SK-N-SH (cell line): Measurements from ENCODE around the gene PLEKHM2. TPM values are rescaled to one million over a fixed set of nuclear protein-coding genes. Genes with fewer than 3 reads are reported as not detected.

Experiments used
- CTCF ChIA-PET: fragments of 300-600, 350-600 bp; formaldehyde crosslinking; extraction: SDS; loops from one replicate; lab custom pipeline; 2021; lab: Yijun Ruan, JAX
- POLR2A ChIA-PET: fragments of 350-600 bp; sonication (Branson Sonifier 250); formaldehyde crosslinking; extraction: SDS; loops from one replicate; lab custom pipeline; 2020; ENCODE audit warnings: antibody characterized with exemption, inconsistent platforms; lab: Yijun Ruan, JAX
- DNase-seq: peaks from one replicate; pipeline ENCODE4 v3.0.0; 2012
- H2AFZ ChIP-seq: fragments of 200-600 bp; sonication (generic); 2 replicates; pipeline ENCODE4 v1.8.1; 2016; ENCODE audit warnings: antibody characterized with exemption, mild to moderate bottlenecking, low read depth
- H3F3A ChIP-seq: fragments of 200-600 bp; sonication (generic); replicated peaks from 2 replicates; pipeline ENCODE3; 2016; ENCODE audit warnings: antibody characterized with exemption, mild to moderate bottlenecking; ENCODE audit not compliant: insufficient read depth
- H3K27ac ChIP-seq, 2 experiments: fragments of 200-500 bp in 1 of 2; fragments of 200-600 bp in 1 of 2; sonication (Bioruptor generic) in 1 of 2; sonication (generic), shearing (Covaris generic) in 1 of 2; 2 replicates each; pipeline versions ENCODE4 v1.5.1 to v1.6.1; 2014 to 2016; ENCODE audit warnings: low read depth in 2 of 2, inconsistent platforms in 1 of 2, low read length in 1 of 2, mild to moderate bottlenecking in 1 of 2, mixed read lengths in 1 of 2
- H3K27me3 ChIP-seq: fragments of 200-600 bp; sonication (generic), shearing (Covaris generic); 2 replicates; pipeline ENCODE4 v1.6.1; 2016; ENCODE audit warnings: mixed run types; ENCODE audit not compliant: insufficient read depth
- H3K36me3 ChIP-seq, 2 experiments: fragments of 200-500 bp in 1 of 2; fragments of 200-600 bp in 1 of 2; sonication (Bioruptor generic) in 1 of 2; sonication (generic) in 1 of 2; replicated peaks in 1 of 2; 2 replicates each; pipeline versions ENCODE3 to v1.5.1; 2014 to 2016; ENCODE audit warnings: low read length in 1 of 2, mild to moderate bottlenecking in 1 of 2; ENCODE audit not compliant: insufficient read depth in 2 of 2, control insufficient read depth in 1 of 2
- H3K4me1 ChIP-seq, 2 experiments: fragments of 200-500 bp in 1 of 2; fragments of 200-600 bp in 1 of 2; sonication (Bioruptor generic) in 1 of 2; sonication (generic), shearing (Covaris generic) in 1 of 2; 2 replicates each; pipeline versions ENCODE4 v1.5.1 to v1.6.1; 2014 to 2016; ENCODE audit warnings: low read depth in 1 of 2, low read length in 1 of 2, mixed run types in 1 of 2; ENCODE audit not compliant: insufficient read depth in 2 of 2, control insufficient read depth in 1 of 2
- H3K4me2 ChIP-seq: fragments of 200-600 bp; sonication (generic), shearing (Covaris generic); 2 replicates; pipeline ENCODE4 v1.6.1; 2017; ENCODE audit warnings: mixed run types
- H3K4me3 ChIP-seq, 2 experiments: fragments of 200-500 bp in 1 of 2; fragments of 200-600 bp in 1 of 2; sonication (Bioruptor generic) in 1 of 2; sonication (generic), shearing (Covaris generic) in 1 of 2; 2 replicates each; pipeline versions ENCODE4 v1.5.1 to v1.8.1; 2014 to 2016; ENCODE audit warnings: low read depth in 2 of 2, inconsistent platforms in 1 of 2, low read length in 1 of 2, mild to moderate bottlenecking in 1 of 2, mixed read lengths in 1 of 2, moderate library complexity in 1 of 2
- H3K79me2 ChIP-seq: fragments of 200-600 bp; sonication (generic); 2 replicates; pipeline ENCODE4 v1.8.1; 2017; ENCODE audit warnings: mild to moderate bottlenecking; ENCODE audit not compliant: insufficient read depth
- H3K9ac ChIP-seq: fragments of 200-600 bp; sonication (generic); 2 replicates; pipeline ENCODE4 v1.6.1; 2017; ENCODE audit warnings: mixed run types
- H3K9me2 ChIP-seq: fragments of 200-600 bp; sonication (generic); 2 replicates; pipeline ENCODE4 v1.6.1; 2017; ENCODE audit warnings: mixed run types
- H3K9me3 ChIP-seq: fragments of 200-600 bp; sonication (generic); 2 replicates; pipeline ENCODE4 v1.6.1; 2017; ENCODE audit warnings: mixed run types, mild to moderate bottlenecking, moderate library complexity
- H4K20me1 ChIP-seq: fragments of 200-600 bp; sonication (generic); 2 replicates; pipeline ENCODE4 v1.6.1; 2017; ENCODE audit warnings: mild to moderate bottlenecking, mixed run types; ENCODE audit not compliant: insufficient read depth
- CHD2 ChIP-seq: fragments of 150-350 bp; IDR thresholded peaks from 2 replicates; pipeline ENCODE4 v1.6.1; 2018; ENCODE audit warnings: low read length; ENCODE audit not compliant: partially characterized antibody
- EP300 ChIP-seq, 2 experiments: IDR thresholded peaks; 2 replicates each; pipeline versions ENCODE4 v1.4.0 to v1.6.1; 2012; ENCODE audit warnings: borderline replicate concordance in 1 of 2, low read depth in 1 of 2, low read length in 1 of 2
- EZH2phosphoT487 ChIP-seq: fragments of 200-600 bp; sonication (generic); IDR thresholded peaks from 2 replicates; pipeline ENCODE4 v1.6.1; 2017; ENCODE audit warnings: low read depth, mixed run types, mild to moderate bottlenecking, antibody characterized with exemption, moderate library complexity, borderline replicate concordance
- FOXM1 ChIP-seq: IDR thresholded peaks from 2 replicates; pipeline ENCODE4 v1.4.0; 2012; ENCODE audit warnings: low read depth, mild to moderate bottlenecking
- GATA2 ChIP-seq: sonication (generic); formaldehyde crosslinking; IDR thresholded peaks from 2 replicates; pipeline ENCODE4 v1.5.0; 2020; ENCODE audit warnings: mild to moderate bottlenecking, missing genetic modification reagents
- MXI1 ChIP-seq: IDR thresholded peaks from 2 replicates; pipeline ENCODE4 v1.6.1; 2012; ENCODE audit warnings: mild to moderate bottlenecking, low read depth, low read length, improper control_type of control experiment
- POLR2AphosphoS5 ChIP-seq: IDR thresholded peaks from 2 replicates; pipeline ENCODE4 v1.6.1; 2012; ENCODE audit warnings: low read depth, low read length
- RAD21 ChIP-seq: IDR thresholded peaks from 2 replicates; pipeline ENCODE4 v1.6.1; 2012; ENCODE audit warnings: mild to moderate bottlenecking, low read length
- RCOR1 ChIP-seq: fragments of 150-350 bp; IDR thresholded peaks from 2 replicates; pipeline ENCODE4 v1.6.1; 2017; ENCODE audit warnings: antibody characterized with exemption, low read length
- SMC3 ChIP-seq: IDR thresholded peaks from 2 replicates; pipeline ENCODE4 v1.6.1; 2012; ENCODE audit warnings: low read depth, low read length, improper control_type of control experiment
- WGBS: methylation state at CpG from one replicate; pipeline ENCODE4 v1.1.6; 2017; ENCODE audit warnings: low lambda C conversion rate; 5-methylcytosine and 5-hydroxymethylcytosine counted together
- polyA plus RNA-seq, 3 experiments: library from polyadenylated mRNA; depleted of rRNA; stranded (reverse); fragments of >200 nt; gene quantifications; 2 replicates each; pipeline ENCODE4 v1.2.3, GENCODE V29; 2012
- TF ChIP-seq, protein P1 (sequence below): IDR thresholded peaks from 2 replicates; pipeline ENCODE4 v1.4.0; 2012; ENCODE audit warnings: low read depth, borderline replicate concordance
- TF ChIP-seq, protein P2 (sequence below): fragments of 200-600 bp; sonication (generic); IDR thresholded peaks from 2 replicates; pipeline ENCODE4 v1.6.1; 2017; ENCODE audit warnings: antibody characterized with exemption, mild to moderate bottlenecking, moderate library complexity
- TF ChIP-seq, protein P3 (sequence below): IDR thresholded peaks from 2 replicates; pipeline ENCODE4 v1.4.0; 2012; ENCODE audit warnings: low read depth

PLEKHM2 gene
- polyA plus RNA-seq, 1 of the 3 experiments (the other 2 are of a cell fraction) = 38.9 TPM

DNA sequence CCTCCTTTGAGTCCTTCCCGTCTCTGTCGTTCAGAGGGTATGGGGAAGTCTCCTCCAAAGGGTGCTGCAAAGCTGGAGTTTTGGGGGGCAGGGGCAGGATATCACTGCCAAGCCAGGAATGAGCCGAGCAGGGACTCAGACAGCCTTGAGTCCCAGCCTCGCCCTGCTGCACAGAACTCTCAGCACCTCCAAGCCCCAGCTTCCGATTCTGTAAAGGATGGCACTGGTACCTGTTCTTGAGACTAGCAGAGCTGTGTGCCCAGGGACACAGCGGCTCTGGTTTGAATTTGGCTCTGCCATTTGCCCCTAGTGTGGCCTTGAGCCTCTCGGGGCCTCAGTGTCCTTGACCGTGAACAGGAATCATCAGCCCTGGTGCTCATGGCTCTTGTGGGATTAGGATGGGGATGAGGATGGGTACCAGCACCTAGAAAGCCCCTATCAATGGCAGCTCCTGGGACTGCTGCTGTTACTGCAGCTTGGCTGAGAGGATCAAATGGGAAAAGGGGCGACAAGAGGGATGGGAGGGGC is 73.0 kb downstream of the PLEKHM2 start (continued):
- TF ChIP-seq, protein P1, sequence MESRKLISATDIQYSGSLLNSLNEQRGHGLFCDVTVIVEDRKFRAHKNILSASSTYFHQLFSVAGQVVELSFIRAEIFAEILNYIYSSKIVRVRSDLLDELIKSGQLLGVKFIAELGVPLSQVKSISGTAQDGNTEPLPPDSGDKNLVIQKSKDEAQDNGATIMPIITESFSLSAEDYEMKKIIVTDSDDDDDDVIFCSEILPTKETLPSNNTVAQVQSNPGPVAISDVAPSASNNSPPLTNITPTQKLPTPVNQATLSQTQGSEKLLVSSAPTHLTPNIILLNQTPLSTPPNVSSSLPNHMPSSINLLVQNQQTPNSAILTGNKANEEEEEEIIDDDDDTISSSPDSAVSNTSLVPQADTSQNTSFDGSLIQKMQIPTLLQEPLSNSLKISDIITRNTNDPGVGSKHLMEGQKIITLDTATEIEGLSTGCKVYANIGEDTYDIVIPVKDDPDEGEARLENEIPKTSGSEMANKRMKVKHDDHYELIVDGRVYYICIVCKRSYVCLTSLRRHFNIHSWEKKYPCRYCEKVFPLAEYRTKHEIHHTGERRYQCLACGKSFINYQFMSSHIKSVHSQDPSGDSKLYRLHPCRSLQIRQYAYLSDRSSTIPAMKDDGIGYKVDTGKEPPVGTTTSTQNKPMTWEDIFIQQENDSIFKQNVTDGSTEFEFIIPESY = no peak
- TF ChIP-seq SMC3 = no peak
- no peak for TF ChIP-seq FOXM1
- TF ChIP-seq POLR2AphosphoS5 = no peak

DNA sequence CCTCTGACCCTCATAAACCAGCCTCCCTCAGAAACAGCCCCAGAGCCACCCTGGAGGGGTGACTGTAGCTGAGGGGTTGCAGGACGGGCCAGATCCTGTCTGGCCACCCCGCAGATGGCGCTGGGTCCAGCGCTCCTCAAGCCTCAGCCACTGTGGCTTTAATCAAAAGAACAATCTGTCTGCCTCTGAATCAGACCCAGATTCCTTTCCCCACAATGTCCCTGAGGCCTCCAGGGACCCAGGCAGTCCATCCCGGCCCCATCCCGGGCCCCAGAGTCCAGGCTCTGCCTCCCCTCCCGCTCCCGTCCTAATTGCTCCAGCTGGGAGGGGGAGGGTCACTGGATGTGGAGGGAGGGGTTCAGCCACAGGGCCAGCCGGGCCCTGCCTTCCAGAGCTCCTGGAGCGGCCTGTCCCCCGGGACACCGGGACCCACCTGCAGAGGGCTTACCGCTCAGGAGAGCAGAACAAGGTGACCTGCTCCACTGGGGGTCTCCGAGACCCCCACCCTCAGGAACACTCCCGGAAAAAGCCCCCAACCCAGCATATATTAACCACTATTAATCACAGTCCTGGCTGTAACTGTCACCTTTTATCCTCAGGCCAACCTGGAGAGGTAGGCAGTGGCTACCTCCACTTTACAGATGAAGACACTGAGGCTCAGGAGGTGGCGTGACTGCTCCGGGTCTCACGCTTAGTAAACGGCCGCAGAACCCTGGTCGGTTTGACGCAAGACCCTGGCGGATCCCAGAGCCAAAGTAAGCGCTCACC is 73.6 kb downstream of the PLEKHM2 start:
- Histone ChIP-seq H3K36me3 (no peaks in the 10 kb centered on the region), H4K20me1 (peaks cover 11% of the 10 kb centered on the region), H3K9me3 (no peaks in the 10 kb centered on the region), H3K9ac (peak overlapping the region; percentile 97), H3K4me1 (peaks cover 28 to 47% of the 10 kb centered on the region in 2 experiments), H3K4me3 (peak overlapping the region; percentile 74 to 82; a peak in 3 of 4 replicates), H3K4me2 (peak overlapping the region; percentile 88), H2AFZ (peak overlapping the region; percentile 68; the same call in 1 of the 2 replicates), H3K27me3 (no peaks in the 10 kb centered on the region), H3K9me2 (no peaks in the 10 kb centered on the region), H3K27ac (peak overlapping the region; percentile 20 to 92; a peak in 3 of 4 replicates), H3F3A (peaks cover 42% of the 10 kb centered on the region), H3K79me2 (peaks cover 40% of the 10 kb centered on the region)
- DNase-seq = peak; percentile 90
- CTCF ChIA-PET = interaction anchor here (1.8 to 2.6 kb wide), 2 partner anchors 16 to 34 kb away, joined by 6 to 12 read pairs; no protein-coding TSS in a partner anchor
- peak; percentile 37 for TF ChIP-seq CHD2
- TF ChIP-seq EZH2phosphoT487 = no peak
- TF ChIP-seq, protein P2, sequence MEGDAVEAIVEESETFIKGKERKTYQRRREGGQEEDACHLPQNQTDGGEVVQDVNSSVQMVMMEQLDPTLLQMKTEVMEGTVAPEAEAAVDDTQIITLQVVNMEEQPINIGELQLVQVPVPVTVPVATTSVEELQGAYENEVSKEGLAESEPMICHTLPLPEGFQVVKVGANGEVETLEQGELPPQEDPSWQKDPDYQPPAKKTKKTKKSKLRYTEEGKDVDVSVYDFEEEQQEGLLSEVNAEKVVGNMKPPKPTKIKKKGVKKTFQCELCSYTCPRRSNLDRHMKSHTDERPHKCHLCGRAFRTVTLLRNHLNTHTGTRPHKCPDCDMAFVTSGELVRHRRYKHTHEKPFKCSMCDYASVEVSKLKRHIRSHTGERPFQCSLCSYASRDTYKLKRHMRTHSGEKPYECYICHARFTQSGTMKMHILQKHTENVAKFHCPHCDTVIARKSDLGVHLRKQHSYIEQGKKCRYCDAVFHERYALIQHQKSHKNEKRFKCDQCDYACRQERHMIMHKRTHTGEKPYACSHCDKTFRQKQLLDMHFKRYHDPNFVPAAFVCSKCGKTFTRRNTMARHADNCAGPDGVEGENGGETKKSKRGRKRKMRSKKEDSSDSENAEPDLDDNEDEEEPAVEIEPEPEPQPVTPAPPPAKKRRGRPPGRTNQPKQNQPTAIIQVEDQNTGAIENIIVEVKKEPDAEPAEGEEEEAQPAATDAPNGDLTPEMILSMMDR = 0 out of 2 replicates have a peak, but pooled peaks have one; percentile 7
- TF ChIP-seq EP300 (IDR thresholded peaks at IDR 0.05; ENCODE audit: borderline replicate concordance in 1 of 2, low read depth in 1 of 2, low read length in 1 of 2) = peak in 1 of 2 experiments; percentile 66; a peak in 2 of 4 replicates
- 0 out of 2 replicates have a peak, but pooled peaks have one; percentile 36 for TF ChIP-seq RAD21
- peak; percentile 32 for TF ChIP-seq MXI1
- peak; percentile 44; the same call in 1 of the 2 replicates for TF ChIP-seq RCOR1
- no peak for TF ChIP-seq POLR2AphosphoS5
- TF ChIP-seq, protein P3, sequence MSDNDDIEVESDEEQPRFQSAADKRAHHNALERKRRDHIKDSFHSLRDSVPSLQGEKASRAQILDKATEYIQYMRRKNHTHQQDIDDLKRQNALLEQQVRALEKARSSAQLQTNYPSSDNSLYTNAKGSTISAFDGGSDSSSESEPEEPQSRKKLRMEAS = no peak
- TF ChIP-seq GATA2 (CRISPR knock-in tag) = peak; percentile 88
- POLR2A ChIA-PET = interaction anchor here (0.6 to 1.3 kb wide), 4 partner anchors 19 to 274 kb away, joined by 3 to 5 read pairs (median 4); no protein-coding TSS in a partner anchor
- WGBS = 13% methylated on average over 14 of the region's 24 CpGs
